Stimulated activated effector memory CD8-positive, alpha-beta T cell treated with anti-CD3 and anti-CD28 coated beads, Interleukin-12 subunit alpha, Interleukin-12 subunit beta, amount 100 ng/mL, for 72 hours (primary cell): ENCODE data around the gene OSCP1.

ENCODE experiments used
- ATAC-seq: fragments of 150-1000 bp; cut with Tn5 transposase; 2 replicates; pipeline ENCODE4 v1.10.0; 2021
- DNase-seq, 2 donors: peaks; one replicate each; pipeline ENCODE4 v3.0.0; 2021 to 2022; ENCODE audit warnings: low spot score in 2 of 2
- H3K27ac Mint-ChIP-seq: one replicate; pipeline ENCODE4 v1.8.0; 2022; ENCODE audit warnings: mild to moderate bottlenecking, mixed read lengths
- H3K36me3 Mint-ChIP-seq: one replicate; pipeline ENCODE4 v1.8.0; 2022; ENCODE audit warnings: mild to moderate bottlenecking, mixed read lengths
- H3K4me1 Mint-ChIP-seq: one replicate; pipeline ENCODE4 v1.8.0; 2022; ENCODE audit warnings: mixed read lengths
- H3K4me3 Mint-ChIP-seq: one replicate; pipeline ENCODE4 v1.8.0; 2022; ENCODE audit warnings: mild to moderate bottlenecking, mixed read lengths
- H3K9me3 Mint-ChIP-seq: one replicate; pipeline ENCODE4 v1.8.0; 2022; ENCODE audit warnings: mixed read lengths

Gene OSCP1

GRCh38 chr1:36408479-36408878 is 41.8 kb downstream of the OSCP1 start:
- DNase-seq (no peak), ATAC-seq (no peak)
- H3K4me1 Mint-ChIP-seq, result peaks cover 14% of the 10 kb centered on the region
- no peak overlapping the region for H3K27ac Mint-ChIP-seq
- no peaks in the 10 kb centered on the region for H3K9me3 Mint-ChIP-seq
- H3K36me3 Mint-ChIP-seq, result peaks cover 20% of the 10 kb centered on the region
- no peak overlapping the region for H3K4me3 Mint-ChIP-seq

DNA sequence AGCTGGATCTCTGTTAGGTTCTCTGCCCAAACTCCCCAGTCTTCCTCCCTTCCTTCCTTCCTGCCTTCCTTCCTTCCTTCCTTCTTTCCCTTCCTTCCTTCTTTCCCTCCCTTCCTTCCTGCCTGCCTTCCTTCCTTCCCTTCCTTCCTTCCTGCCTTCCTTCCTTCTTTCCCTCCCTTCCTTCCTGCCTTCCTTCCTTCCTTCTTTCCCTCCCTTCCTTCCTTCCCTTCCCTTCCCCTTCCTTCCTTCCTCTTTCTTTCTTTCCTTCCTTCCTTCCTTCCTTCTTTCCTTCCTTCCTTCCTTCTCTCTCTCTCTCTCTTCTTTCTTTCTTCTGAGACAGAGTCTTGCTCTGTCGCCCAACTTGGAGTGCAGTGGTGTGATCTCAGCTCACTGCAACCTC is 43.8 kb downstream of the OSCP1 start:
- no peaks in the 10 kb centered on the region for H3K9me3 Mint-ChIP-seq
- ATAC-seq (no peak), DNase-seq (no peak)
- H3K27ac Mint-ChIP-seq, result peak overlapping the region; percentile 3
- peaks cover 20% of the 10 kb centered on the region for H3K36me3 Mint-ChIP-seq
- H3K4me3 Mint-ChIP-seq, result no peak overlapping the region
- peaks cover 7% of the 10 kb centered on the region for H3K4me1 Mint-ChIP-seq

DNA sequence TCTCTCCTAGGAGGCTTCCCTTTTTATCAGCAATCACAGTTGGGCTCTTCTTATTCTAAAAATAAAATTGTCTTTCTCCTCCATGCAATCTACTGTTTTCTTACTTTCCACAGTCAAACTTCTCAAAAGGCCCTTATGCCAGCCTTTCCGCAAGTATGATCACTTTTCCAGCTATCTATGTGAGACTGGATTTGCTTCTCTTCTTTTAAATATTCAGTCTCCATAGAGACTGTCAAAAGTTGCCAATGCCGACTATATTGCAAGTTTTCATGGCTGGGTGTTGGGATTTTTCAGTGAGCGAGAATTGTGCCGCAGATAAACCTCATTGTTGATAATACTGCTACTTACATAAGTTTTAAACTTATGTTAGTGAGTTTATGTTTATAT is 47.8 kb downstream of the OSCP1 start:
- no peak for DNase-seq
- H3K27ac Mint-ChIP-seq, result peak overlapping the region; percentile 96
- H3K9me3 Mint-ChIP-seq, result no peaks in the 10 kb centered on the region
- peaks cover 23% of the 10 kb centered on the region for H3K4me1 Mint-ChIP-seq
- no peak for ATAC-seq
- H3K36me3 Mint-ChIP-seq, result peaks cover 19% of the 10 kb centered on the region
- peak overlapping the region; percentile 81 for H3K4me3 Mint-ChIP-seq

- H3K36me3 Mint-ChIP-seq, result peaks cover 18% of the 10 kb centered on the region
- peak overlapping the region; percentile 81 for H3K4me3 Mint-ChIP-seq
- H3K9me3 Mint-ChIP-seq, result no peaks in the 10 kb centered on the region
- H3K4me1 Mint-ChIP-seq, result peaks cover 29% of the 10 kb centered on the region
- DNase-seq (no peak), ATAC-seq (no peak)
- H3K27ac Mint-ChIP-seq, result peak overlapping the region; percentile 96
Observed at GRCh38 chr1:36401602-36402503, 48.4 kb downstream of the OSCP1 start.

GRCh38 chr1:36400825-36401601 is 49.2 kb downstream of the OSCP1 start:
- H3K27ac Mint-ChIP-seq, result peak overlapping the region; percentile 96
- H3K4me1 Mint-ChIP-seq, result peaks cover 37% of the 10 kb centered on the region
- DNase-seq (peak; percentile 49 to 79), ATAC-seq (peak; percentile 81)
- H3K4me3 Mint-ChIP-seq, result peak overlapping the region; percentile 81
- peaks cover 11% of the 10 kb centered on the region for H3K36me3 Mint-ChIP-seq
- no peaks in the 10 kb centered on the region for H3K9me3 Mint-ChIP-seq

- peak overlapping the region; percentile 96 for H3K27ac Mint-ChIP-seq
- ATAC-seq (no peak), DNase-seq (no peak)
- H3K36me3 Mint-ChIP-seq, result peaks cover 15% of the 10 kb centered on the region
- peak overlapping the region; percentile 81 for H3K4me3 Mint-ChIP-seq
- H3K4me1 Mint-ChIP-seq, result peaks cover 38% of the 10 kb centered on the region
- no peaks in the 10 kb centered on the region for H3K9me3 Mint-ChIP-seq
Observed at GRCh38 chr1:36400514-36400824, 49.8 kb downstream of the OSCP1 start.

GRCh38 chr1:36398370-36398977 is 51.8 kb downstream of the OSCP1 start:
- Mint-ChIP-seq H3K4me3 (peak overlapping the region; percentile 98), H3K36me3 (peaks cover 34% of the 10 kb centered on the region), H3K9me3 (no peaks in the 10 kb centered on the region), H3K4me1 (peaks cover 41% of the 10 kb centered on the region), H3K27ac (peak overlapping the region; percentile 98)
- ATAC-seq (no peak), DNase-seq (no peak)

DNA sequence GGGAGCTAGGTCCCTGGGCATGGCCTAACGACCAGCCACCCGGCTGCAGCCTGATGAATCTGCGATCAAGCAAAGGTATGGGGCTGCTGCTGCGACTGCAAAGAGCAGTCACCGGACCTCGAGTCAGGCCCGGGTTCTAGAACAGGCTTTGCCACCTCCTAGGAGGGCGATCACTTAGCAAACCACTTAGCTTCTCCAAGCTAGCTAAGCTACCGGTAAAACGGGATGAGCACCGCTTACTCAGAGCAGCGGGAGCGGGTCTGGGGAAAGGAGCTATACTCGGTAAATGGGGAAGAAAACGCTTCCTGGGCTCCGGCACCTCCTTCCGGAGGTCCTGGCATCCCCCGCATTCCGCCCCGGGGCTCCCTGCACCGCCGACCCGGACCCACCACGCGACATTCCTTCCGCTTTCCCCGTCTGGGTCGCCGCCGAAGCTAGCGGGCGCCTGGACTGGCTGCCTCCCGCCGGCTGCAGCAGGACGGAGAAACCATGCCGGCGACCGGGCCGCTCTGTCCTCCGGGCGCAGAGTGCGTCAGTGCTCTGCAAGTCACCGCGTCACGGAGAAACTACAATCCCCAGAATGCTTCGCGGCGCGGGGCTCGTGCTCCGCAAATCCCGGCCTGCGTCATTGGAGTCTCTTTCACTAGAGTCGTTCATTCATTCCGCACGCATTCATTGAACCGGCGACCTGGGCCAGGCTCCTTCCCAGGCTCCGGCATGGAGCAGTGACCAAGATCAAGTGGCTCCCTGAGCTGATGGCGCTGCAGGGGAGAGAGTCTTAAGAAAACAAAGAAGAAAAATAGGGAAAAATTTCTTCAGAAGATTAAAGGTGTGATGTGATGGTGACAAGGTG is 52.6 kb downstream of the OSCP1 start, which contains the start of gene LSM10:
Gene LSM10 (minus strand): TSS at position 531 of the 853 bp plus-strand sequence. CDS start 3,779 bp downstream, outside the sequence.
- peaks cover 42% of the 10 kb centered on the region for H3K36me3 Mint-ChIP-seq
- peak within 1 kb of the TSS; percentile 98 for H3K4me3 Mint-ChIP-seq
- ATAC-seq (peak; percentile 87), DNase-seq (peak; percentile 79 to 92)
- H3K9me3 Mint-ChIP-seq, result no peaks in the 10 kb centered on the region
- H3K4me1 Mint-ChIP-seq, result peaks cover 41% of the 10 kb centered on the region
- peak within 1 kb of the TSS; percentile 98 for H3K27ac Mint-ChIP-seq

GRCh38 chr1:36397083-36397377 is 53.2 kb downstream of the OSCP1 start:
- peak overlapping the region; percentile 98 for H3K27ac Mint-ChIP-seq
- no peak for DNase-seq
- ATAC-seq, result peak; percentile 58
- H3K4me3 Mint-ChIP-seq, result peak overlapping the region; percentile 98
- H3K9me3 Mint-ChIP-seq, result no peaks in the 10 kb centered on the region
- peaks cover 47% of the 10 kb centered on the region for H3K36me3 Mint-ChIP-seq
- H3K4me1 Mint-ChIP-seq, result peaks cover 41% of the 10 kb centered on the region

DNA sequence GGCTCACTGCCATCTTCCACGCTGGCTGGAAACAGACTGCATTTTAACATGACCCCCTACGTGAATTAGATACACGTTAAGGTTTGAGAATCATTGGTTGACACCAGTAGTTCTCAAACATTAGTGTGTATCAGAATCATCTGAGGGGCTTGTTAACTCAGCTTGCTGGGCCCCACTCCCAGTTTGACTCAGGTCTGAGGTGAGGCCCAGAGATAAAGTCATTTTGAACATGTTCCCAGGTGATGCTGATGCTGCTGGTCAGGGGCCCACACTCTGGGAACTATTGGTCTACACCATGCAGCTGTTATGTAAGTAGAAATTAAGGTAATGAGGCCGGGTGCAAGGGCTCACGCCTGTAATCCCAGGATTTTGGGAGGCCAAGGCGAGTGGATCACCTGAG is 53.9 kb downstream of the OSCP1 start:
- H3K4me1 Mint-ChIP-seq, result peaks cover 39% of the 10 kb centered on the region
- peak overlapping the region; percentile 98 for H3K4me3 Mint-ChIP-seq
- no peak for DNase-seq
- ATAC-seq, result no peak
- no peaks in the 10 kb centered on the region for H3K9me3 Mint-ChIP-seq
- peaks cover 54% of the 10 kb centered on the region for H3K36me3 Mint-ChIP-seq
- H3K27ac Mint-ChIP-seq, result no peak overlapping the region

GRCh38 chr1:36393686-36394085 is 56.6 kb downstream of the OSCP1 start:
- ATAC-seq (no peak), DNase-seq (no peak)
- peaks cover 73% of the 10 kb centered on the region for H3K36me3 Mint-ChIP-seq
- no peak overlapping the region for H3K4me3 Mint-ChIP-seq
- H3K9me3 Mint-ChIP-seq, result no peaks in the 10 kb centered on the region
- peaks cover 34% of the 10 kb centered on the region for H3K4me1 Mint-ChIP-seq
- no peak overlapping the region for H3K27ac Mint-ChIP-seq

DNA sequence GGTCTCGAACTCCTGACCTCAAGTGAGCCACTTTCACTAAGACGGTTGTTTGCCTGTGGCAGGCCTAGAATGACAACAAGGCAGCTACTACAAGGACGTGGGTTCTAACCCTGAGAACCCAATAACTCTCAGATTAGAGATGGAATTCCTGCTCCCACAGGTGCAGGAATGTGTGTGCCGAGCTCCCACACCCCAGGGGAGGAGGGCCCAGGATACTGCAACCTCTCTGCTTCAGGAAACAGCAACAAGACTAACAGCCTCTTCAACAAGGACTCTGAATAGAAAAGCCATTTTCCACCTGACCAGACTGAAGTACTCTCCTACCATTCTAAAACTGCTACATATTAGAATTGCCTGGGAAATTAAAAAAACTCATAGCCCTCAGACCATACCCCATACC is 57.4 kb downstream of the OSCP1 start:
- ATAC-seq, result no peak
- H3K4me1 Mint-ChIP-seq, result peaks cover 30% of the 10 kb centered on the region

GRCh38 chr1:36391271-36391670 is 59.0 kb downstream of the OSCP1 start:
- Mint-ChIP-seq H3K9me3 (no peaks in the 10 kb centered on the region), H3K27ac (peak overlapping the region; percentile 72), H3K4me1 (peaks cover 31% of the 10 kb centered on the region), H3K36me3 (peaks cover 73% of the 10 kb centered on the region), H3K4me3 (no peak overlapping the region)
- no peak for ATAC-seq
- DNase-seq, result no peak

More for the DNA sequence above, 57.4 kb downstream of the OSCP1 start:
- H3K9me3 Mint-ChIP-seq, result no peaks in the 10 kb centered on the region
- no peak for DNase-seq
- no peak overlapping the region for H3K27ac Mint-ChIP-seq
- H3K36me3 Mint-ChIP-seq, result peaks cover 71% of the 10 kb centered on the region
- no peak overlapping the region for H3K4me3 Mint-ChIP-seq

DNA sequence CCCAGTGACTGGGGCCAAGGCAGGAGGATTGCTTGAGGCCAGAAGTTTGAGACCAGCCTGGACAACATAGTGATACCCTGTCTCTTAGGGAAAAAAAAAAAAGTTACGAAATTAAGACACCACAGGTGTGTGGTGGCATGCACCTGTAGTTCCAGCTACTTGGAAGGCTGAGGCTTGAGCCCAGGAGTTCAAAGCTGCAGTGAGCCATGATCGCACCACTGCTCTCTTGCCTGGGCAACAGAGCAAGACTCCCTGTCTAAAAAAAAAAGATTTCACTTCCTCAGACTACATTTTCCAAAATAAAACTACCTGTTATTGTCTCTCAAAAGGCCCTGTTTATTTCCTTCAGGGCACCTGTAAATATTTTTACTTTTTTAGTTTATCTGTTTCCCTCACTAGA is 59.8 kb downstream of the OSCP1 start:
- Mint-ChIP-seq H3K4me3 (no peak overlapping the region), H3K36me3 (peaks cover 76% of the 10 kb centered on the region), H3K27ac (peak overlapping the region; percentile 72), H3K9me3 (no peaks in the 10 kb centered on the region), H3K4me1 (peaks cover 30% of the 10 kb centered on the region)
- ATAC-seq (no peak), DNase-seq (no peak)

DNA sequence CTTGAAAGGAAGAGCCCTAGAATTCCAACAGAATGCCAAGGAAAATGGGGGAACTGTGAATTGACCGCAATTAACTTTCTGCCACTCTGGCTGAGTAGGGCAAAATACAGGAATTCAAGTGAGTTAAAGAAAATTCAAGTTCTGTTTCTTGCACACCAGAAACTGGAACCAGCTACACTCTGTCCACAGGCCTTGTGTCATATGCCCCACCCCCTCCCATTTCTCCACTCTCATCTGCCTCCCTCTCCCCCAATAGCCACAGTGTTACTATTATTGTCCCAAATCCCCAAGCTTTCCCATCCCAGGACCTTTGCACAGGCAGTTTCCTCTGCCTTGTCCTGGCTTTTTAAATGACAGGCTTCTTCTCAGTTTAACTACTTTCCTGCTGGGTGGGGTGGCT is 60.3 kb downstream of the OSCP1 start:
- H3K9me3 Mint-ChIP-seq, result no peaks in the 10 kb centered on the region
- H3K4me3 Mint-ChIP-seq, result no peak overlapping the region
- DNase-seq (no peak), ATAC-seq (no peak)
- peaks cover 74% of the 10 kb centered on the region for H3K36me3 Mint-ChIP-seq
- peaks cover 30% of the 10 kb centered on the region for H3K4me1 Mint-ChIP-seq
- peak overlapping the region; percentile 72 for H3K27ac Mint-ChIP-seq
